ENCODE measurements around the gene NCK1. TPM values are rescaled to one million over a fixed set of nuclear protein-coding genes. Genes with fewer than 3 reads are reported as not detected.
A peak's percentile ranks its signal among the peaks of the same experiment; 100 is the strongest.
"Not testable (repeated sequence)": the region's sequence is repeated elsewhere in the genome, so short reads cannot be mapped to it uniquely, and the experiment has no call there.

NCK1 gene
- total RNA-seq, 1 donor from 2014 or later: 56.0 TPM

- DNase-seq (ENCODE audit: low read depth in 2 of 2): peak in 1 of 2 donors; percentile 73
Measured at GRCh38 chr3:136862617-136863322, 762 bp downstream of the NCK1 start.

DNA sequence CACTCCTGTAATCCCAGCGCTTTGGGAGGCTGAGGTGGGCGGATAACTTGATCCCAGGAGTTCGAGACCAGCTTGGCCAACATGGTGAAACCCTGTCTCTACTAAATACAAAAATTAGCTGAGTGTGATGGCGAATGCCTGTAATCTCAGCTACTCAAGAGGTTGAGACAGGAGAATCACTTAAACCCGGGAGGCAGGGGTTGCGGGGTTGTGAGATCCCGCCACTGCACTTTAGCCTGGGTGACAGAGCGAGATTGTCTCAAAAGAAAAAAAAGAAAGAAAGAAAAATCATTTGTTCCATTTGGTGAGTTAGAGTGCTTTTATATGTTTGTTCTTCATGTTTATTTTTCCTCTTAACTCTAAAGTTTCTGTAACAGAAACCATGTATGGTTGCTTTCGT, 7.3 kb downstream of the NCK1 start:
- DNase-seq (ENCODE audit: low read depth in 2 of 2): no peak

- DNase-seq (ENCODE audit: low read depth in 2 of 2): not testable (repeated sequence)
Measured at GRCh38 chr3:136872258-136872657, 10.2 kb downstream of the NCK1 start.

- DNase-seq (ENCODE audit: low read depth in 2 of 2): not testable (repeated sequence)
Measured at GRCh38 chr3:136879510-136879909, 17.5 kb downstream of the NCK1 start.

DNA sequence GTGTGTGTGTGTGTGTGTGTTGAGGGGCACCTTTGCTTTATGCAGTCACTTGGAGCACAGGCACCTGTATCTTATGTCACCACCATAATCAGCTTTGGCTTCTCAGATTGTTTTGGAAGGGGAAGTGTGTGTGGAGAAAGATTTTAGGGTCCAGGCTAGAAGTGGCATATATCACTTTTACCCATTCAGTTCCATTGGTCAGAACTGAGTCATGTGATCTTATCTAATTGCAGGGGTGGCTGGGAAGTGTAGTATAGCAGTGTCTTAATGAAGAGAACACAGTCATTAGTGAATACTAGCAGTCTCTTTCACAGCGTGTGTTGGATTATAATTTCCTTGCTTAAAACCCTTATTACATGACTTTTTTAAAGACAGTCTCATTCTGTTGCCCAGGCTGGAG, 20.6 kb downstream of the NCK1 start:
- no peak for DNase-seq (ENCODE audit: low read depth in 2 of 2)

DNA sequence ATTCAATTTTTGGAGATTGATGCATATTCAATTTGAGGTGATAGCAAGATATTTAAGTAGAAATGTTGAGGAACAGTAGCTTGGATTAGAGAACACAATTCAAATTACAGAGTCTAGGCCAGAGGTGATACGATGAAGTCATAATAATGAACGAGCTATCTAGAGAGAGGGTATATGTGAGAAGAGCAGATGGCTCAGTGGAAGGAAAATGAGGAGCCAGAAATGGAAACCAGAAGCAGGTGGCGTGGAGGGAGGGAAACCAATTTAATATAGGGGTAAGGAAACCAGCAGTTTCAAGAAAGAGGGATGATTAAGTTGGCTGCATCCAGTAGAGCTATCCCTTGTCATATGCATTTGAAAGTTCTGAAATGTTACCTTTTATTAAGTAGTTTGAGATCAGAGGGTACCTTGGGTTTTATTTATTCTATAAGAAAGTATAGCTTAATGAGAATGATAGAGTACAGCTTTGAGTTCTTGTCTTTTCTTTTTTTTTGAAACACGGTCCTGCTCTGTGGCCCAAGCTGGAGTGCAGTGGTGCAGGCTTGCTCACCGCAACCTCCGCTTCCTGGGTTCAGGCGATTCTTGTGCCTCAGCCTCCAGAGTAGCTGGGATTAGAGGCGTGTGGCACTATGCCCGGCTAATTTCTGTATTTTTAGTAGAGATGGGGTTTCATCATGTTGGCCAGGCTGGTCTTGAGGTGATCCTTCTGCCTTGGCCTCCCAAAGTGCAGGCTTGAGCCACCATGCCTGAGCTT, 22.1 kb downstream of the NCK1 start:
- no peak for DNase-seq (ENCODE audit: low read depth in 2 of 2)

DNA sequence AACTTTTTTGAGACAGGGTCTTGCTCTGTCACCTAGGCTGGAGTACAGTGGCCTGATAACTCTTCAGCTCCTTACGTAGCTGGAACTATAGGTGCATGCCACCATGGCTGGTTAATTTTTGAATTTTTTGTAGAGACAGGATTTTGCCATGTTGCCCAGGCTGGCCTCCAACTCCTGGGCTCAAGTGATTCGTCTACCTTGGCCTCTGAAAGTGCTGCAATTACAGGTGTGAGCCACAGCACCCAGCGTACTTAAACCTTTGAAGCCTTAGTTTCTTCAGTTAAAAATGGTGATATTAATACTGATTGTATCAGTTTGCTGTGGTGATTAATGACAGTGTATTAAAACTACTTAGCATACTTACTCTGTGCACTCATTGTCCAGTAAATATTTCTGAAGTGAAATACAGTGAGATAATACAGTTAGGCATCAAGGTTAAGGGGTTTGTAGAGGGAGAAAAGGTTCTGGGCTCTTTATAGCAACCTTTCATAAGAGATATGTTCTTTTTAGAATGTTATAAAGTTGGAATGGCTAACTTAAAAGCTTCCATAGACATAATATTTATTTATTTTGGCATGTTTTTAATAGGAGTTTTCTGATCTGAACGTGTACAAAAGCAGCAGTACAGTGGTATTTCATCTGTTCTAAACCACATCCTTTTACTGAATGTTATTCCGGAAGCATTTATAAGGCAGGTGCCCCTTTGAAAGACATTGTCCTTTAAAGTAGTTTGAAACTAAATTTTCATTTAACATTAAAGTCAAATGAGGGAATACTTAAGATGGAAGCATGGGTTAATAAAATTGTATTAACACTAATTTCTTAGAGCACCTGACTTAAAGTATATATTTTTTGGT, 23.6 kb downstream of the NCK1 start:
- DNase-seq (ENCODE audit: low read depth in 2 of 2): no peak

DNA sequence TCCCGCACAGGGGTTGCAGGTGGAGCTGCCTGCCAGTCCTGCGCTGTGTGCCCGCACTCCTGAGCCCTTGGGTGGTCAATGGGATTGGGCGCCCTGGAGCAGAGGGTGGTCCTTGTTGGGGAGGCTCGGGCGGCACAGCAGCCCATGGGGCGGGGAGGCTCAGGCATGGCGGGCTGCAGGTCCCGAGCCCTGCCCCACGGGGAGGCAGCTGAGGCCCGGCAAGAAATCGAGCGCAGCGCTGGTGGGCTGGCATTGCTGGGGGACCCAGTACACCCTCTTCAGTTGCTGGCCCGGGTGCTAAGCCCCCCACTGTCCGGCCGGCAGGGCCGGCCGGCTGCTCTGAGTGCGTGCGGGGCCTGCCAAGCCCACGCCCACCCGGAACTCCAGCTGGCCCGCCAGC, 27.9 kb downstream of the NCK1 start:
- DNase-seq (ENCODE audit: low read depth in 2 of 2): no peak

DNA sequence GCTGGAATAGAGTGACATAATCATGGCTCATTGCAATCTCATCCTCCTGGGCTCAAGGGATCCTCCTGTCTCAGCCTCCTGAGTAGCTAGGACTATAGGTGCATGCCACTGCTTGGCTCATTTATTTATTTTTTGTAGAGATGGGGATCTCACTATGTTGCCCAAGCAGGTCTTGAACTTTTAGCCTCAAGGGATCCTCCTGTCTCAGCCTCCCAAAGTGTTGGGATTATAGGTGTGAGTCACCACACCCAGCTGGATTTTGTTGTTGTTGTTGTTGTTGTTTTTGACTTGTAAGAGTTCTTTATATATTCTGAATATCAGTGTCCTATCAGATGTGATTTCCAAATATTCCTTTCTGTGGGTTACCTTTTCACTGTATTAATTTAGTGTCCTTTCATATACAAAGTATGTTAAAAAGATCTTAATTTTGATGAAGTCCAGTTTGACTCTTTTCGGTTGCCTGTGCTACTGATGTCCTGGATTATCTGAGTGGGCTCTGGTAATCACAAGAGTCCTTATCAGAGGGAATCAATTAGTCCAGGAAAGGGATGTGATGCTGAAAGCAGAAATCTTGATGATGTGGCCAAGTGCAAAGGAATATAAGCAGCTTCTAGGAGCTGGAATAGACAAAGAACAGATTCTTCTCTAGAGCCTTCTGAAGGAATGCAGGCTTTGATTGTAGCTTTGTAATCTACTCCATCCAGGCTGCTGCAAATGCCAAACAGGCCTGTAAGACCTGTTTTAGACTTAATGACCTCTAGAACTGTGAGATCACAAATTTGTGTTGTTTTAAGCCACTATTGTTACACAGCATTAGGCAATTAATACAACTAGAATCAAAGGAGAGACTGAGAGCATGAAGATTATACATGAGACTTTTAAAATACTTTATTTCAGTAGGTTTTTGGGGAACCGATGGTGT, 30.2 kb downstream of the NCK1 start:
- peak in 1 of 2 donors; percentile 16 for DNase-seq (ENCODE audit: low read depth in 2 of 2)

DNA sequence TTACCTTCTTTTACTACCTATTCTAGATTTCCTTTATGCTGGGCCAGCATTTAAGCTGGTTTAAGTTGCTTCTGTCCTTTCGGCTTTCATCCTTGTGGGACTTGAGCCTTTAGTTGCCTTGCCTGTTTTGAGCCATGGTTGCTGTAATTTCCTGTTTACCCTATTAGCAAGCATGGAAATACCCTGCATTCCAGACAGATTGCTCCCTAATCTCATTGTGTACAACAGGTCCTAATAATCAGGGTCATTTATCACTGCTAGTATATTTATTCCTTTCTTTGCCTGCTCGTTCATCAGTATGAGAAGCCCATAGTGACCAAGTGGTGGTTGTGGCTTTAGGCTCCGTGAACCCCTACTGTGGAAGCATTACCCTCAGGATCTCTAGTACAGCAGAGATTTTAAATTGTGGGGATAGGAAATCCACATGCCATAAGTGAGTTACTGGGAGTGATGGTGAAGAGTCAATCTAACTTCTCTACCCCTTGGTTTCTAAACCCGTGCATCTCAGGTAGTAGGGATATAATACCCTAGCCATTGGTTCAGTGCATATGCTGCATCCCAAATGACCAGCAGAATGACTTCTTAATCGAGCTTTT, 31.9 kb downstream of the NCK1 start:
- peak; percentile 53 to 87 for DNase-seq (ENCODE audit: low read depth in 2 of 2)

DNA sequence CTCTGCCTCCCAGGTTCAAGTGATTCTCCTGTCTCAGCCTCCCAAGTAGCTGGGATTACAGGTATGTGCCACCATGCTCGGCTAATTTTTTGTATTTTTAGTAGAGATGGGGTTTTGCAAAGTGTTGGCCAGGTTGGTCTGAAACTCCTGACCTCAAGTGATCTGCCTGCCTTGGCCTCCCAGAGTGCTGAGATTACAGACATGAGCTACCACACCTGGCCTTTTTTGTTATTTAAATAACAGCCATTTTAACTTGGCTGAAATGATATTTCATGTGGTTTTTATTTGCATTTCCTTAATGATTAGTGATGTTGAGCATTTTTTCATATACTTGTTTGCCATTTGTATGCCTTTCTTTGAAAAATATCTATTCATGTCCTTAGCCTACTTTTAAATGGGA, 35.2 kb downstream of the NCK1 start:
- not testable (repeated sequence) for DNase-seq (ENCODE audit: low read depth in 2 of 2)

DNA sequence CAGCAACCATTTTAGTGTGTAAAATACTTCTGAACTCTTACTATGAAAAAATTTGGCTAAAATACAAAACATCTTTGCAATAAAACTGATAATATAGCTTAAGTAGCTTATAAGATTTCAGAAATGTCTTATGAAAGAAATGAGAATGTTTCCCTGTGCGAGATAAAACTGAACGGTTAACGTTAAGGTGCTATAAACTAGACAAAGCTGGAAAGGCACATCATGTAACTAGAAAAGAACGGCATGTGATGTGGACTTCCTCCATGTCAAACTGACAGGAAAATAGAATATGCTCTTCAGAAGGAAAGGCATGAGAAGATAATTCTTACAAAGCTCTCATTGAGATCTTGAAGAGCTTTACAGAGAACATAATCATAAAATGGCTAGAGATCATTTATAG, 36.5 kb downstream of the NCK1 start:
- DNase-seq (ENCODE audit: low read depth in 2 of 2): no peak

DNA sequence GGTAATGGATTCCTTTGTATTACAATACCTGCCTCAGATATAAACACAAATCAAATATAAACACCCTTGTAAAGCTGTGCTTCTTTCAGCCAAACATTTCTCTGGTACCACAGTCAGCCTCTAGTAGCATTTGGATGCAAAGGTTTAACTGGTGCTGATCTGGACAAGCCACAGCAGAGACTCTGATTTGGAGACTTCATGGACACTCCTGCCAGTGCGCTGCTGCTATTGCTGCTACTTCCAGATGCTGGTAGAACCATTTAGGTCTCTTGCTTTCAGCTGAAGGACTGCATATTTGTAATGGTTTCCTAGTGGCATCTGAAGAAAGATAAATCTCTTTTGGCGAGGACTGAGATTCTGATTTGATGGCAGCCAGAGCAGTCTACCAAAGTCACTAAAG, 36.9 kb downstream of the NCK1 start:
- no peak for DNase-seq (ENCODE audit: low read depth in 2 of 2)

DNA sequence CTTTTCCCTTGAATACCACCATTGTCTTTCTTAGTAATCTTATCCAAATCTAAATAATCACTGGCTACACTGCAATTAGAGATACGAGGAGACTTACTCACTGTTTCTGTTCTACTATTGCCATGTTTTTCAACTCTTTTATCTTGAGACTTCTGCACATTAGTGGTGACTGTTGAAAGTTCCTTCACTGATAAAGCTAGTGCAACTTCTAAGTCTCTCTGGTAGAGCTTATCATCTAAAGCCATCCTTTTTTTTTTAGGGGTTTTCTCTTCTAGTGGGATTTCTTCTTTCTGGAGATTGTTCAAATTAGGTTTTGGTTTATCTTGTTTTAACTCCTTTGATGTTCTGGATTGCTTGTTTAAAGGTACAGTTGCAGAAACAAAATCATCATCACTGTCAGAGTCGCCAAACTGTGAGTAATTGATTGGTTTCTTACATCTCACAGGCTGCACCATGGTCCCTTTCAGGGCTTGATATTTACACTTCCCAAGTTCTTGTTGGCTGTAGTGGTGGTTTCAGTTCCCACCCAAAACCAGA, 37.7 kb downstream of the NCK1 start:
- no peak for DNase-seq (ENCODE audit: low read depth in 2 of 2)

DNA sequence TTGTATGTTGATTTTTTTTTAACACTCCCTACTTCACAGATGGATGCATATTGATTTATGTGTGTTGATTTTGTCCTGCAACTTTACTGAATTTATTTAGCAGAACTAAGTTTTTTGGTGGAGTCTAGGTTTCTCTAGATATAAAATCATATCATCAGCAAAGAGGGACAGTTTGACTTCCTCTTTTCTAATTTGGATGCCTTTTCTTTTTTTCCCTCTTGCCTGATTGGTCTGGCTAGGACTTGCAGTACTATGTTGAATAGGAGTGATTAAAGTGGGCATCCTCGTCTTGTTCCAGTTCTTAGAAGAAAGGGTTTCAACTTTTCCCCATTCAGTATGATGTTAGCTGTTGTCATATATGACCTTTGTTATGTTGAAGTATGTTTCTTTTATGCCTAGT, 38.7 kb downstream of the NCK1 start:
- not testable (repeated sequence) for DNase-seq (ENCODE audit: low read depth in 2 of 2)

- peak in 1 of 2 donors; percentile 55 for DNase-seq (ENCODE audit: low read depth in 2 of 2)
Measured at GRCh38 chr3:136901391-136901790, 39.4 kb downstream of the NCK1 start.

DNA sequence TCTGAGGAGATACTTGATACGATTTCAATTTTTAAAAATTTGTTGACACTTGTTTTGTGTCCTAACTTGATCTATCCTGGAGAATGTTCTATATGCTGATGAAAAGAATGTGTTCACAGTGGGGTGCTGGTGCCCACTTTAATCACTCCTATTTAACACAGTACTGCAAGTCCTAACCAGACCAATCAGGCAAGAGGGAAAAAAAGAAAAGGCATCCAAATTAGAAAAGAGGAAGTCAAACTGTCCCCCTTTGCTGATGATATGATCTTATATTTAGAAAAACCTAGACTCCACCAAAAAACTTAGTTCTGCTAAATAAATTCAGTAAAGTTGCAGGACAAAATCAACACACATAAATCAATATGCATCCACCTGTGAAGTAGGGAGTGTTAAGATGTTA, 40.5 kb downstream of the NCK1 start:
- DNase-seq (ENCODE audit: low read depth in 2 of 2): not testable (repeated sequence)

- DNase-seq (ENCODE audit: low read depth in 2 of 2): no peak
Measured at GRCh38 chr3:136903899-136904298, 41.9 kb downstream of the NCK1 start.

- DNase-seq (ENCODE audit: low read depth in 2 of 2): no peak
Measured at GRCh38 chr3:136904746-136905145, 42.7 kb downstream of the NCK1 start.

GRCh38 chr3:136905549-136905948, 43.5 kb downstream of the NCK1 start:
- no peak for DNase-seq (ENCODE audit: low read depth in 2 of 2)
